Endothelial cell of umbilical vein (primary cell): ENCODE results near the gene KIAA0232. TPM values are rescaled to one million over a fixed set of nuclear protein-coding genes. Genes with fewer than 3 reads are reported as not detected.

Experiments
- BruUV-seq: library from RNA; stranded (reverse); fragments of 400-500 nt; replicated peaks from 2 replicates; lab custom pipeline; 2021; lab: Mats Ljungman, UMichigan
- CTCF ChIA-PET: fragments of 300-600, 350-600 bp; sonication (Branson Sonifier 250); formaldehyde crosslinking; loops from one replicate; lab custom pipeline; 2021; ENCODE audit warnings: antibody characterized with exemption, inconsistent platforms; lab: Charles Lee
- POLR2A ChIA-PET: fragments of 300-600, 350-600 bp; sonication (Branson Sonifier 250); formaldehyde crosslinking; loops from one replicate; lab custom pipeline; 2021; ENCODE audit warnings: antibody characterized with exemption, inconsistent platforms; lab: Charles Lee
- DNase-seq: peaks from one replicate; pipeline ENCODE4 v3.0.0-alpha.2; 2011; ENCODE audit warnings: low read depth, low spot score
- FAIRE-seq: peaks from 2 replicates; lab custom pipeline; 2011; peaks lifted over from hg19 to GRCh38; lab: Jason Lieb, UNC
- H2AFZ ChIP-seq: 2 replicates; pipeline ENCODE4 v1.6.0; 2012; ENCODE audit warnings: low read depth, low read length, control low read depth, inconsistent platforms
- H3K27ac ChIP-seq: 2 replicates; pipeline ENCODE4 v1.5.1; 2011; ENCODE audit warnings: low read depth, mild to moderate bottlenecking, control low read depth, low read length, moderate library complexity; ENCODE audit not compliant: insufficient read depth
- H3K27me3 ChIP-seq, 2 experiments: 2 replicates each; pipeline versions ENCODE4 v1.6.0 to v1.6.1; 2011; ENCODE audit warnings: low read length in 2 of 2, mixed read lengths in 1 of 2; ENCODE audit not compliant: control insufficient read depth in 2 of 2, insufficient read depth in 2 of 2
- H3K36me3 ChIP-seq, 2 experiments: 2 replicates in 1 of 2; 3 replicates in 1 of 2; pipeline ENCODE4 v1.5.1; 2011; ENCODE audit warnings: low read length in 2 of 2, mild to moderate bottlenecking in 1 of 2, moderate library complexity in 1 of 2; ENCODE audit not compliant: control insufficient read depth in 2 of 2, insufficient read depth in 2 of 2; ENCODE audit errors: extremely low read depth in 1 of 2
- H3K4me1 ChIP-seq: 3 replicates; pipeline ENCODE4 v1.5.1; 2011; ENCODE audit warnings: mild to moderate bottlenecking, low read length; ENCODE audit not compliant: control insufficient read depth, insufficient read depth; ENCODE audit errors: extremely low read depth
- H3K4me2 ChIP-seq: 2 replicates; pipeline ENCODE4 v1.6.1; 2011; ENCODE audit warnings: low read length, control low read depth, mixed read lengths; ENCODE audit not compliant: insufficient read depth
- H3K4me3 ChIP-seq, 3 experiments: fragments of 200-600 bp in 1 of 3; sonication (generic), shearing (Covaris generic) in 1 of 3; replicated peaks in 1 of 3; 2 replicates each; pipeline ENCODE4 v1.5.1; 2011 to 2016; ENCODE audit warnings: control low read depth in 3 of 3, low read length in 3 of 3, mild to moderate bottlenecking in 2 of 3, inconsistent platforms in 1 of 3, low read depth in 1 of 3, moderate library complexity in 1 of 3; ENCODE audit not compliant: insufficient read depth in 1 of 3
- H3K79me2 ChIP-seq: 2 replicates; pipeline ENCODE4 v1.6.0; 2012; ENCODE audit warnings: low read length, inconsistent platforms; ENCODE audit not compliant: control insufficient read depth, insufficient read depth
- H3K9ac ChIP-seq: replicated peaks from 2 replicates; pipeline ENCODE3; 2011; ENCODE audit warnings: low read length, control low read depth; ENCODE audit not compliant: insufficient read depth; ENCODE audit errors: extremely low read depth
- H3K9me1 ChIP-seq: replicated peaks from 3 replicates; pipeline ENCODE4 v1.6.0; 2011; ENCODE audit warnings: mild to moderate bottlenecking, low read length; ENCODE audit not compliant: control insufficient read depth, insufficient read depth; ENCODE audit errors: extremely low read depth
- H3K9me3 ChIP-seq: replicated peaks from 2 replicates; pipeline ENCODE4 v1.5.1; 2012; ENCODE audit warnings: low read length, inconsistent platforms; ENCODE audit not compliant: control insufficient read depth, insufficient read depth
- H4K20me1 ChIP-seq: replicated peaks from 2 replicates; pipeline ENCODE3; 2011; ENCODE audit warnings: mild to moderate bottlenecking, low read length; ENCODE audit not compliant: control insufficient read depth, insufficient read depth; ENCODE audit errors: extremely low read depth
- CTCF ChIP-seq, 2 donors: IDR thresholded peaks; 1 replicate in 1 of 2; 2 replicates in 1 of 2; pipeline ENCODE4 v1.5.1; 2011; ENCODE audit warnings: low read length in 2 of 2, mild to moderate bottlenecking in 2 of 2, moderate library complexity in 2 of 2, control low read depth in 1 of 2, inconsistent platforms in 1 of 2, low read depth in 1 of 2; ENCODE audit not compliant: insufficient read depth in 1 of 2; ENCODE audit errors: extremely low read depth in 1 of 2
- EZH2 ChIP-seq: IDR thresholded peaks from 2 replicates; pipeline ENCODE4 v1.6.1; 2012; ENCODE audit warnings: borderline replicate concordance, low read depth, mild to moderate bottlenecking, moderate library complexity, low read length, inconsistent platforms; ENCODE audit not compliant: severe bottlenecking
- FOS ChIP-seq: IDR thresholded peaks from 2 replicates; pipeline ENCODE4 v1.6.1; 2011; ENCODE audit warnings: mild to moderate bottlenecking, low read length, moderate library complexity, borderline replicate concordance; ENCODE audit not compliant: insufficient read depth
- GATA2 ChIP-seq: IDR thresholded peaks from 2 replicates; pipeline ENCODE4 v1.7.0; 2011; ENCODE audit warnings: low read depth, mild to moderate bottlenecking, moderate library complexity, mixed read lengths, low read length; ENCODE audit not compliant: insufficient read length, insufficient read depth
- JUN ChIP-seq: IDR thresholded peaks from 2 replicates; pipeline ENCODE4 v1.6.1; 2011; ENCODE audit warnings: borderline replicate concordance, low read depth; ENCODE audit not compliant: insufficient read length, insufficient read depth
- MAX ChIP-seq: IDR thresholded peaks from 2 replicates; pipeline ENCODE4 v1.6.1; 2011; ENCODE audit not compliant: insufficient read depth, insufficient read length
- MYC ChIP-seq: IDR thresholded peaks from one replicate; pipeline ENCODE4 v1.6.1; 2011; ENCODE audit warnings: mild to moderate bottlenecking, low read depth, low read length
- POLR2A ChIP-seq: IDR thresholded peaks from 2 replicates; pipeline ENCODE4 v1.6.1; 2012; ENCODE audit warnings: low read depth, mild to moderate bottlenecking, control low read depth, low read length
- POLR2AphosphoS5 ChIP-seq: IDR thresholded peaks from 2 replicates; pipeline ENCODE4 v1.6.1; 2012; ENCODE audit warnings: low read depth, mild to moderate bottlenecking, control low read depth, low read length, moderate library complexity; ENCODE audit not compliant: insufficient read depth
- dilution Hi-C: fragments of 300-500 bp; cut with MboI; formaldehyde crosslinking; loops from one replicate; pipeline ENCODE4 v1.15.0; 2019; ENCODE audit warnings: low sequenced_read_pairs; ENCODE audit not compliant: extremely low pct_ligation_motif_present
- intact Hi-C: fragments of 100-400 bp; cut with micrococcal nuclease; formaldehyde crosslinking; loops from one replicate; pipeline ENCODE4 v1.10.0; 2022
- polyA plus RNA-seq, 4 experiments: library from polyadenylated mRNA; depleted of rRNA in 3 of 4; stranded (reverse) in 3 of 4; unstranded in 1 of 4; fragments of >200 nt; gene quantifications; 2 replicates each; pipeline versions ENCODE4 v1.2.1 to v1.2.3, GENCODE V29; 2011 to 2012; ENCODE audit warnings: missing spikeins in 1 of 4
- total RNA-seq: library from RNA; stranded (reverse); gene quantifications from 2 replicates; pipeline ENCODE4 v1.2.3, GENCODE V29; 2021

Gene KIAA0232
- total and polyA plus RNA-seq, 2 donors (not counting 3 experiments of a cell fraction or from before 2014, with no cell fraction given), result 5.3 to 18.4 TPM

- Histone ChIP-seq H3K79me2 (no peaks in the 10 kb centered on the region), H3K4me3 (no peak overlapping the region), H3K9ac (no peak overlapping the region), H2AFZ (no peak overlapping the region), H3K9me1 (no peaks in the 10 kb centered on the region), H3K27ac (no peak overlapping the region), H3K27me3 (peaks cover 0 to 1% of the 10 kb centered on the region in 2 experiments), H4K20me1 (no peaks in the 10 kb centered on the region), H3K4me1 (no peaks in the 10 kb centered on the region), H3K36me3 (no peaks in the 10 kb centered on the region), H3K4me2 (no peak overlapping the region), H3K9me3 (no peaks in the 10 kb centered on the region)
- no peak for TF ChIP-seq FOS
- no peak for TF ChIP-seq CTCF (IDR thresholded peaks at IDR 0.05; ENCODE audit: extremely low read depth in 1 of 2, insufficient read depth in 1 of 2, low read depth in 1 of 2, low read length in 2 of 2)
- TF ChIP-seq EZH2, result no peak
- no peak for TF ChIP-seq POLR2A
- no peak for TF ChIP-seq MAX
- TF ChIP-seq MYC, result no peak
- no peak for TF ChIP-seq POLR2AphosphoS5
- TF ChIP-seq JUN, result no peak
- no peak for TF ChIP-seq GATA2
- no TSS peak for BruUV-seq
- ChIA-PET POLR2A (no interaction called here), CTCF (interaction anchor here (1.0 kb wide), 1 partner anchor 134 kb away, joined by 3 read pairs; no protein-coding TSS in a partner anchor)
- intact Hi-C loops (no loop called here), dilution Hi-C loops (no loop called here)
- DNase-seq (no peak), FAIRE-seq (no peak)
Observed at GRCh38 chr4:6740347-6740746, 42.2 kb upstream of the KIAA0232 start.
